ENCODE data around the gene HBG1. TPM values are rescaled to one million over a fixed set of nuclear protein-coding genes. Genes with fewer than 3 reads are reported as not detected.

Gene HBG1
- total RNA-seq, 4 donors from 2014 or later: not detected

GRCh38 chr11:5288906-5289550 is 39.4 kb upstream of the HBG1 start:
- DNase-seq (ENCODE audit: low spot score) (no peak), ATAC-seq (ENCODE audit: low FRiP score) (no peak)
- no peak for TF ChIP-seq CTCF (IDR thresholded peaks at IDR 0.05)

GRCh38 chr11:5288108-5288905 is 38.6 kb upstream of the HBG1 start:
- no peak for DNase-seq (ENCODE audit: low spot score)
- no peak for ATAC-seq (ENCODE audit: low FRiP score)
- no peak for TF ChIP-seq CTCF (IDR thresholded peaks at IDR 0.05)

GRCh38 chr11:5286901-5287300 is 37.2 kb upstream of the HBG1 start:
- DNase-seq (ENCODE audit: low spot score) (no peak), ATAC-seq (ENCODE audit: low FRiP score) (no peak)
- TF ChIP-seq CTCF (IDR thresholded peaks at IDR 0.05): no peak

- ATAC-seq (ENCODE audit: low FRiP score): no peak
These were observed 36.7 kb upstream of the HBG1 start for GRCh38 chr11:5286351-5286750.

GRCh38 chr11:5285703-5286340 is 36.2 kb upstream of the HBG1 start:
- DNase-seq (ENCODE audit: low spot score): no peak
- no peak for TF ChIP-seq CTCF (IDR thresholded peaks at IDR 0.05)
- ATAC-seq (ENCODE audit: low FRiP score): no peak

More at GRCh38 chr11:5286351-5286750, 36.7 kb upstream of the HBG1 start:
- TF ChIP-seq CTCF (IDR thresholded peaks at IDR 0.05): no peak
- DNase-seq (ENCODE audit: low spot score): no peak

GRCh38 chr11:5284637-5285036 is 35.0 kb upstream of the HBG1 start:
- no peak for ATAC-seq (ENCODE audit: low FRiP score)

More at GRCh38 chr11:5284637-5285036, 35.0 kb upstream of the HBG1 start:
- no peak for DNase-seq (ENCODE audit: low spot score)
- no peak for TF ChIP-seq CTCF (IDR thresholded peaks at IDR 0.05)

All from omental fat pad (tissue), 4 donors.